NB4 (cell line): ENCODE data around the gene BFSP1.

Experiments used
- CTCF ChIP-seq: IDR thresholded peaks from one replicate; pipeline ENCODE4 v1.5.1; 2012; ENCODE audit warnings: low read depth, low read length
- MAX ChIP-seq: IDR thresholded peaks from 2 replicates; pipeline ENCODE4 v1.6.1; 2011; ENCODE audit warnings: low read depth, low read length
- MYC ChIP-seq: IDR thresholded peaks from 2 replicates; pipeline ENCODE4 v1.6.1; 2011; ENCODE audit warnings: low read depth, low read length

GRCh38 chr20:17491041-17491440 lies 40.1 kb downstream of the BFSP1 start:
- TF ChIP-seq CTCF, result no peak
- TF ChIP-seq MYC, result no peak
- no peak for TF ChIP-seq MAX
